OCI-LY7 (cell line): ENCODE results near the gene ZDBF2. TPM values are rescaled to one million over a fixed set of nuclear protein-coding genes. Genes with fewer than 3 reads are reported as not detected.

Source experiments
- BruUV-seq: library from RNA; stranded (reverse); fragments of 400-500 nt; replicated peaks from 2 replicates; lab custom pipeline; 2021; lab: Mats Ljungman, UMichigan
- CTCF ChIA-PET: fragments of 300-600 bp; sonication (Branson Sonifier 250); formaldehyde crosslinking; loops from one replicate; lab custom pipeline; 2022; ENCODE audit warnings: antibody characterized with exemption; ENCODE audit not compliant: unreplicated experiment; lab: Charles Lee
- POLR2A ChIA-PET: fragments of 300-600 bp; sonication (Branson Sonifier 250); formaldehyde crosslinking; loops from one replicate; lab custom pipeline; 2022; ENCODE audit warnings: antibody characterized with exemption; lab: Charles Lee
- DNase-seq: peaks from one replicate; pipeline ENCODE4 v3.0.0-alpha.2; 2015; ENCODE audit warnings: low spot score
- H2AFZ ChIP-seq: fragments of 200-600 bp; sonication (generic), shearing (Covaris generic); 2 replicates; pipeline ENCODE4 v1.6.1; 2014; ENCODE audit warnings: mild to moderate bottlenecking, antibody characterized with exemption, low read length, moderate library complexity
- H3K27ac ChIP-seq: fragments of 200-600 bp; sonication (generic); 2 replicates; pipeline ENCODE4 v1.5.1; 2014; ENCODE audit warnings: mixed run types, low read depth, mild to moderate bottlenecking, moderate library complexity, low read length, inconsistent platforms; ENCODE audit not compliant: poor library complexity, severe bottlenecking
- H3K36me3 ChIP-seq: fragments of 200-600 bp; sonication (generic); 2 replicates; pipeline ENCODE4 v1.6.1; 2014; ENCODE audit warnings: mild to moderate bottlenecking, antibody characterized with exemption, low read length, moderate library complexity, mixed read lengths; ENCODE audit not compliant: insufficient read depth
- H3K4me1 ChIP-seq: fragments of 200-600 bp; sonication (generic); 2 replicates; pipeline ENCODE4 v1.5.1; 2014; ENCODE audit warnings: mild to moderate bottlenecking, low read length; ENCODE audit not compliant: insufficient read depth, poor library complexity, severe bottlenecking
- H3K4me2 ChIP-seq: fragments of 200-600 bp; sonication (generic); 2 replicates; pipeline ENCODE4 v1.6.1; 2014; ENCODE audit warnings: mild to moderate bottlenecking, low read length
- H3K4me3 ChIP-seq: fragments of 200-600 bp; sonication (generic); 2 replicates; pipeline ENCODE4 v1.5.1; 2014; ENCODE audit warnings: mild to moderate bottlenecking, low read depth, low read length; ENCODE audit not compliant: poor library complexity, severe bottlenecking
- H3K79me2 ChIP-seq: fragments of 200-600 bp; sonication (generic); 2 replicates; pipeline ENCODE4 v1.6.1; 2016; ENCODE audit warnings: low read depth, mild to moderate bottlenecking, low read length, moderate library complexity, mixed read lengths; ENCODE audit not compliant: insufficient read depth
- H3K9me2 ChIP-seq: fragments of 200-600 bp; sonication (generic); 2 replicates; pipeline ENCODE4 v1.6.1; 2016; ENCODE audit warnings: mild to moderate bottlenecking, low read length, mixed read lengths; ENCODE audit not compliant: insufficient read depth
- H3K9me3 ChIP-seq: fragments of 200-600 bp; sonication (generic); 2 replicates; pipeline ENCODE4 v1.6.1; 2014; ENCODE audit warnings: mild to moderate bottlenecking, mixed run types, low read length, mixed read lengths
- H4K20me1 ChIP-seq: fragments of 200-600 bp; sonication (generic); 2 replicates; pipeline ENCODE4 v1.6.1; 2014; ENCODE audit warnings: mild to moderate bottlenecking, antibody characterized with exemption, low read length, moderate library complexity, mixed read lengths; ENCODE audit not compliant: insufficient read depth
- CTCF ChIP-seq: fragments of 200-600 bp; sonication (generic); conservative IDR thresholded peaks from 2 replicates; pipeline ENCODE4 v1.5.1; 2014; ENCODE audit warnings: mild to moderate bottlenecking, antibody characterized with exemption, low read length, moderate library complexity, mixed read lengths
- EZH2phosphoT487 ChIP-seq: fragments of 200-600 bp; sonication (generic); IDR thresholded peaks from 2 replicates; pipeline ENCODE4 v1.6.1; 2018; ENCODE audit warnings: low read depth, borderline replicate concordance, mild to moderate bottlenecking, mixed run types, antibody characterized with exemption, low read length, moderate library complexity, mixed read lengths
- intact Hi-C: fragments of 100-400 bp; cut with micrococcal nuclease; formaldehyde crosslinking; loops from one replicate; pipeline ENCODE4 v1.10.0; 2022; ENCODE audit not compliant: unreplicated experiment
- small RNA-seq: library from RNA; depleted of rRNA; stranded (forward); fragments of <200 nt; gene quantifications from one replicate; pipeline ENCODE3, GENCODE V24; 2014
- total RNA-seq, 2 experiments: library from RNA; depleted of rRNA in 1 of 2; stranded (reverse); fragments of >200 nt in 1 of 2; shearing (Covaris generic) in 1 of 2; gene quantifications; 2 replicates each; pipeline ENCODE4 v1.2.3, GENCODE V29; 2014 to 2022

Gene ZDBF2
- total RNA-seq, 2 experiments from 2014 or later = 13.9 to 44.3 TPM

- no TSS peak for BruUV-seq
- intact Hi-C loops = no loop called here
- TF ChIP-seq EZH2phosphoT487 (no peak), CTCF (no peak)
- no peak overlapping the region for H2AFZ ChIP-seq
- H3K27ac ChIP-seq = no peak overlapping the region
- POLR2A ChIA-PET = interaction anchor here (0.9 kb wide), 1 partner anchor 115 kb away, joined by 3 read pairs; no protein-coding TSS in a partner anchor
- H3K9me3 ChIP-seq = no peaks in the 10 kb centered on the region
- CTCF ChIA-PET = no interaction called here
- no peaks in the 10 kb centered on the region for H3K36me3 ChIP-seq
- H3K4me1 ChIP-seq = no peaks in the 10 kb centered on the region
- H3K4me2 ChIP-seq = no peak overlapping the region
- H3K9me2 ChIP-seq = no peaks in the 10 kb centered on the region
- no peaks in the 10 kb centered on the region for H3K79me2 ChIP-seq
- no peak overlapping the region for H3K4me3 ChIP-seq
- H4K20me1 ChIP-seq = no peaks in the 10 kb centered on the region
- DNase-seq = no peak
These were observed 87.1 kb downstream of the ZDBF2 start for GRCh38 chr2:206361407-206362045.

Small RNAs within 50 kb of the gene (small RNA-seq; reads per million reads assigned to genes)
- gene HMGN1P6 (not detected), gene RN7SKP260 (not detected)

Other genes starting within 250 kb of the ZDBF2 start
- 8.2 and 14.2 TPM in 2 replicates for gene INO80D, start 188.5 kb upstream of the ZDBF2 start, total RNA-seq (2014; rRNA removed; shearing (Covaris generic))
- 21.4 and 21.6 TPM in 2 replicates for gene INO80D, start 188.5 kb upstream of the ZDBF2 start, total RNA-seq (2022)
- 73.4 and 81.9 TPM in 2 replicates for gene NDUFS1, start 115.2 kb upstream of the ZDBF2 start, total RNA-seq (2014; rRNA removed; shearing (Covaris generic))
- gene NDUFS1, start 115.2 kb upstream of the ZDBF2 start, total RNA-seq (2022) = 110 and 116 TPM in 2 replicates
- gene EEF1B2, start 114.8 kb upstream of the ZDBF2 start, total RNA-seq (2014; rRNA removed; shearing (Covaris generic)) = 883 and 1,168 TPM in 2 replicates
- gene EEF1B2, start 114.8 kb upstream of the ZDBF2 start, total RNA-seq (2022) = 1,062 and 1,084 TPM in 2 replicates
- gene ADAM23, start 168.9 kb downstream of the ZDBF2 start, total RNA-seq (2014; rRNA removed; shearing (Covaris generic)) = not detected in 2 replicates
- gene ADAM23, start 168.9 kb downstream of the ZDBF2 start, total RNA-seq (2022) = 0.18 and 0.53 TPM in 2 replicates